ENCODE data around the gene PRR29. TPM values are rescaled to one million over a fixed set of nuclear protein-coding genes. Genes with fewer than 3 reads are reported as not detected.

The PRR29 gene
- total RNA-seq, 1 experiment from 2014 or later = 0.85 TPM

DNA sequence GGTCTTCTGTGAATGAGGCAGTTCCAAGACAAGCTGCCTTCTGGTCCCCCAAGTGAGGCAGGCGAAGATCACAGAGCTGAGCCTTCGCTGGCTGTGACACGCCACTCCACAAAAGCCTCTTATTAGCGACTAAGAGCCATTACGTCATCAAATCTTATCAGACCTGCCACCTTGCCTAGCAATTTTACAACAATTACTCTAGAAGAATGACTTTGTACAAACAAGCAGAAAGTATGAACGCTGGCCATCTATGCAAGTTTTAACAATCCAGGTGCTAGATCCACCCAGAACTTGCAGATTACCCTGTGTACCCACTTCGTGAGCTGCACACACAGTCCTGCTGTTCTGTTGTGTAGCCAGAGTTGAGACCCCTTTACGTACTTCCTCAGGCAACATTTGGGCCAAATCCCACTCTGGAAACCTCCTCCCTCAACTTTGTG, 26.1 kb downstream of the PRR29 start:
- Mint-ChIP-seq H3K36me3 (no peaks in the 10 kb centered on the region), H3K27ac (no peak overlapping the region), H3K9me3 (no peaks in the 10 kb centered on the region), H3K4me1 (peaks cover 8% of the 10 kb centered on the region), H3K4me3 (no peak overlapping the region), H3K27me3 (ENCODE audit: low read depth) (peaks cover 13% of the 10 kb centered on the region)
- ChIA-PET POLR2A (no interaction called here), CTCF (interaction anchor here (0.9 to 9.4 kb wide), 9 partner anchors 12 to 112 kb away, joined by 5 to 380 read pairs (median 30); partner anchors contain the start of genes CSHL1, ERN1 and GH1)
- no peak for DNase-seq (ENCODE audit: low spot score)
- ATAC-seq = no peak
- TF ChIP-seq, protein P1, sequence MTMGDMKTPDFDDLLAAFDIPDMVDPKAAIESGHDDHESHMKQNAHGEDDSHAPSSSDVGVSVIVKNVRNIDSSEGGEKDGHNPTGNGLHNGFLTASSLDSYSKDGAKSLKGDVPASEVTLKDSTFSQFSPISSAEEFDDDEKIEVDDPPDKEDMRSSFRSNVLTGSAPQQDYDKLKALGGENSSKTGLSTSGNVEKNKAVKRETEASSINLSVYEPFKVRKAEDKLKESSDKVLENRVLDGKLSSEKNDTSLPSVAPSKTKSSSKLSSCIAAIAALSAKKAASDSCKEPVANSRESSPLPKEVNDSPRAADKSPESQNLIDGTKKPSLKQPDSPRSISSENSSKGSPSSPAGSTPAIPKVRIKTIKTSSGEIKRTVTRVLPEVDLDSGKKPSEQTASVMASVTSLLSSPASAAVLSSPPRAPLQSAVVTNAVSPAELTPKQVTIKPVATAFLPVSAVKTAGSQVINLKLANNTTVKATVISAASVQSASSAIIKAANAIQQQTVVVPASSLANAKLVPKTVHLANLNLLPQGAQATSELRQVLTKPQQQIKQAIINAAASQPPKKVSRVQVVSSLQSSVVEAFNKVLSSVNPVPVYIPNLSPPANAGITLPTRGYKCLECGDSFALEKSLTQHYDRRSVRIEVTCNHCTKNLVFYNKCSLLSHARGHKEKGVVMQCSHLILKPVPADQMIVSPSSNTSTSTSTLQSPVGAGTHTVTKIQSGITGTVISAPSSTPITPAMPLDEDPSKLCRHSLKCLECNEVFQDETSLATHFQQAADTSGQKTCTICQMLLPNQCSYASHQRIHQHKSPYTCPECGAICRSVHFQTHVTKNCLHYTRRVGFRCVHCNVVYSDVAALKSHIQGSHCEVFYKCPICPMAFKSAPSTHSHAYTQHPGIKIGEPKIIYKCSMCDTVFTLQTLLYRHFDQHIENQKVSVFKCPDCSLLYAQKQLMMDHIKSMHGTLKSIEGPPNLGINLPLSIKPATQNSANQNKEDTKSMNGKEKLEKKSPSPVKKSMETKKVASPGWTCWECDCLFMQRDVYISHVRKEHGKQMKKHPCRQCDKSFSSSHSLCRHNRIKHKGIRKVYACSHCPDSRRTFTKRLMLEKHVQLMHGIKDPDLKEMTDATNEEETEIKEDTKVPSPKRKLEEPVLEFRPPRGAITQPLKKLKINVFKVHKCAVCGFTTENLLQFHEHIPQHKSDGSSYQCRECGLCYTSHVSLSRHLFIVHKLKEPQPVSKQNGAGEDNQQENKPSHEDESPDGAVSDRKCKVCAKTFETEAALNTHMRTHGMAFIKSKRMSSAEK (CRISPR knock-in tag; IDR thresholded peaks at IDR 0.05; ENCODE audit: borderline replicate concordance) = no peak
- TF ChIP-seq NFE2L1 (CRISPR knock-in tag; IDR thresholded peaks at IDR 0.05) = no peak
- no peak for TF ChIP-seq RELA (CRISPR knock-in tag; IDR thresholded peaks at IDR 0.05; ENCODE audit: borderline replicate concordance)
- no peak for TF ChIP-seq EMX1 (CRISPR knock-in tag; IDR thresholded peaks at IDR 0.05)
- TF ChIP-seq, protein P2, sequence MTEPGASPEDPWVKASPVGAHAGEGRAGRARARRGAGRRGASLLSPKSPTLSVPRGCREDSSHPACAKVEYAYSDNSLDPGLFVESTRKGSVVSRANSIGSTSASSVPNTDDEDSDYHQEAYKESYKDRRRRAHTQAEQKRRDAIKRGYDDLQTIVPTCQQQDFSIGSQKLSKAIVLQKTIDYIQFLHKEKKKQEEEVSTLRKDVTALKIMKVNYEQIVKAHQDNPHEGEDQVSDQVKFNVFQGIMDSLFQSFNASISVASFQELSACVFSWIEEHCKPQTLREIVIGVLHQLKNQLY (CRISPR knock-in tag; IDR thresholded peaks at IDR 0.05) = no peak
- TF ChIP-seq, protein P3, sequence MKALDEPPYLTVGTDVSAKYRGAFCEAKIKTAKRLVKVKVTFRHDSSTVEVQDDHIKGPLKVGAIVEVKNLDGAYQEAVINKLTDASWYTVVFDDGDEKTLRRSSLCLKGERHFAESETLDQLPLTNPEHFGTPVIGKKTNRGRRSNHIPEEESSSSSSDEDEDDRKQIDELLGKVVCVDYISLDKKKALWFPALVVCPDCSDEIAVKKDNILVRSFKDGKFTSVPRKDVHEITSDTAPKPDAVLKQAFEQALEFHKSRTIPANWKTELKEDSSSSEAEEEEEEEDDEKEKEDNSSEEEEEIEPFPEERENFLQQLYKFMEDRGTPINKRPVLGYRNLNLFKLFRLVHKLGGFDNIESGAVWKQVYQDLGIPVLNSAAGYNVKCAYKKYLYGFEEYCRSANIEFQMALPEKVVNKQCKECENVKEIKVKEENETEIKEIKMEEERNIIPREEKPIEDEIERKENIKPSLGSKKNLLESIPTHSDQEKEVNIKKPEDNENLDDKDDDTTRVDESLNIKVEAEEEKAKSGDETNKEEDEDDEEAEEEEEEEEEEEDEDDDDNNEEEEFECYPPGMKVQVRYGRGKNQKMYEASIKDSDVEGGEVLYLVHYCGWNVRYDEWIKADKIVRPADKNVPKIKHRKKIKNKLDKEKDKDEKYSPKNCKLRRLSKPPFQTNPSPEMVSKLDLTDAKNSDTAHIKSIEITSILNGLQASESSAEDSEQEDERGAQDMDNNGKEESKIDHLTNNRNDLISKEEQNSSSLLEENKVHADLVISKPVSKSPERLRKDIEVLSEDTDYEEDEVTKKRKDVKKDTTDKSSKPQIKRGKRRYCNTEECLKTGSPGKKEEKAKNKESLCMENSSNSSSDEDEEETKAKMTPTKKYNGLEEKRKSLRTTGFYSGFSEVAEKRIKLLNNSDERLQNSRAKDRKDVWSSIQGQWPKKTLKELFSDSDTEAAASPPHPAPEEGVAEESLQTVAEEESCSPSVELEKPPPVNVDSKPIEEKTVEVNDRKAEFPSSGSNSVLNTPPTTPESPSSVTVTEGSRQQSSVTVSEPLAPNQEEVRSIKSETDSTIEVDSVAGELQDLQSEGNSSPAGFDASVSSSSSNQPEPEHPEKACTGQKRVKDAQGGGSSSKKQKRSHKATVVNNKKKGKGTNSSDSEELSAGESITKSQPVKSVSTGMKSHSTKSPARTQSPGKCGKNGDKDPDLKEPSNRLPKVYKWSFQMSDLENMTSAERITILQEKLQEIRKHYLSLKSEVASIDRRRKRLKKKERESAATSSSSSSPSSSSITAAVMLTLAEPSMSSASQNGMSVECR (CRISPR knock-in tag; IDR thresholded peaks at IDR 0.05; ENCODE audit: borderline replicate concordance) = no peak
- TF ChIP-seq, protein P4, sequence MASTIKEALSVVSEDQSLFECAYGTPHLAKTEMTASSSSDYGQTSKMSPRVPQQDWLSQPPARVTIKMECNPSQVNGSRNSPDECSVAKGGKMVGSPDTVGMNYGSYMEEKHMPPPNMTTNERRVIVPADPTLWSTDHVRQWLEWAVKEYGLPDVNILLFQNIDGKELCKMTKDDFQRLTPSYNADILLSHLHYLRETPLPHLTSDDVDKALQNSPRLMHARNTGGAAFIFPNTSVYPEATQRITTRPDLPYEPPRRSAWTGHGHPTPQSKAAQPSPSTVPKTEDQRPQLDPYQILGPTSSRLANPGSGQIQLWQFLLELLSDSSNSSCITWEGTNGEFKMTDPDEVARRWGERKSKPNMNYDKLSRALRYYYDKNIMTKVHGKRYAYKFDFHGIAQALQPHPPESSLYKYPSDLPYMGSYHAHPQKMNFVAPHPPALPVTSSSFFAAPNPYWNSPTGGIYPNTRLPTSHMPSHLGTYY (CRISPR knock-in tag; IDR thresholded peaks at IDR 0.05) = no peak
- no peak for TF ChIP-seq ELF4 (CRISPR knock-in tag; IDR thresholded peaks at IDR 0.05; ENCODE audit: low read depth)
- no peak for TF ChIP-seq SP1 (CRISPR knock-in tag; conservative IDR thresholded peaks at IDR 0.05)

DNA sequence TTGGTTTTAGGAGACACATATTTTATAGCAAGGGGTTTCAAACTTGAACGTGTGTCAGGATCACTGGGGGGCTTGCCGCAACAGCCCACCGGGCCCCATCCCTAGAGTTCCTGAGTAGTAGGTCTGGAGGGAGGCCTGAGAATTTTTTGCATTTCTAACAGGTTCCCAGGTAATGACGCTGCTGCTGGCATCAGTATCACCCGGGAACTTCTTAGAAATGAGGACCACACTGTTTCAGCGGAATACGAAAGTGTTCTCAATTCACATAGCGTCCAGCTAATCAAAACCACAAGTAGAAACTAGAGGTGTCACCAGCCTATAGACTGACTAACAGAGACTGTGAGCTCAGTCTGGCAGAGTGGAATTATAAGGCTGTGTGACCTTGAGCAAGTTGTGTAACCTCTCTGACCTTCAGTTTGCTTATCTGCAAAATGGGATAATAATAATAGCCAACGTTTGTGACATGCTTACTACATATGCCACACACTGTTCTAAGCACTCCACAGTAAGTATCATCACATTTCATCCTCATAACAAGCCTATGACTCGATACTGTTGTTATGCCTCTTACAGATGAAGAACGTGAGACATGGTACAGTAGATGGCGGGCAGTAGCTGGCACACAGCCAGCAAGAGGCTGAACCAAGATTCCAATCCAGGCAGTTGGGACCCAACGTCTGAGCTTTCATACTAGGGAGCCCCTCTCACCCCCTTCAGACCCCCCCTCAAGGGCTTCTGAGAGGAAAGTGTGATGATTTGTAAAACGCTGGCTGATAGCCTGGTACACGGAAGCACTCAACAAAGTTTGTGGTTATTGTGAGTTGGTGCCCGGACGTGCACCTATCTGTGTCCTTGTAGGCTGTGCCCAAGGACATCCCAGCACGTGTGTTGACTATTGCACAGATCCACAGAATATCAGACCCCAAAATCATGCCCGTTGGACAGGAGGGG, 26.9 kb downstream of the PRR29 start:
- ATAC-seq = no peak
- Mint-ChIP-seq H3K4me1 (peaks cover 5% of the 10 kb centered on the region), H3K36me3 (no peaks in the 10 kb centered on the region), H3K27ac (no peak overlapping the region), H3K9me3 (no peaks in the 10 kb centered on the region), H3K4me3 (no peak overlapping the region), H3K27me3 (ENCODE audit: low read depth) (peaks cover 13% of the 10 kb centered on the region)
- CTCF ChIA-PET = interaction anchor here (0.5 to 9.4 kb wide), 62 partner anchors 8 to 779 kb away, joined by 3 to 380 read pairs (median 5); partner anchors contain the start of genes CD79B, CSHL1, ERN1 and GH1
- no peak for DNase-seq (ENCODE audit: low spot score)
- POLR2A ChIA-PET = interaction anchor here (1.1 to 1.2 kb wide), 2 partner anchors 105 to 108 kb away, joined by 4 read pairs; partner anchors contain the start of gene ERN1
- TF ChIP-seq, protein P5, sequence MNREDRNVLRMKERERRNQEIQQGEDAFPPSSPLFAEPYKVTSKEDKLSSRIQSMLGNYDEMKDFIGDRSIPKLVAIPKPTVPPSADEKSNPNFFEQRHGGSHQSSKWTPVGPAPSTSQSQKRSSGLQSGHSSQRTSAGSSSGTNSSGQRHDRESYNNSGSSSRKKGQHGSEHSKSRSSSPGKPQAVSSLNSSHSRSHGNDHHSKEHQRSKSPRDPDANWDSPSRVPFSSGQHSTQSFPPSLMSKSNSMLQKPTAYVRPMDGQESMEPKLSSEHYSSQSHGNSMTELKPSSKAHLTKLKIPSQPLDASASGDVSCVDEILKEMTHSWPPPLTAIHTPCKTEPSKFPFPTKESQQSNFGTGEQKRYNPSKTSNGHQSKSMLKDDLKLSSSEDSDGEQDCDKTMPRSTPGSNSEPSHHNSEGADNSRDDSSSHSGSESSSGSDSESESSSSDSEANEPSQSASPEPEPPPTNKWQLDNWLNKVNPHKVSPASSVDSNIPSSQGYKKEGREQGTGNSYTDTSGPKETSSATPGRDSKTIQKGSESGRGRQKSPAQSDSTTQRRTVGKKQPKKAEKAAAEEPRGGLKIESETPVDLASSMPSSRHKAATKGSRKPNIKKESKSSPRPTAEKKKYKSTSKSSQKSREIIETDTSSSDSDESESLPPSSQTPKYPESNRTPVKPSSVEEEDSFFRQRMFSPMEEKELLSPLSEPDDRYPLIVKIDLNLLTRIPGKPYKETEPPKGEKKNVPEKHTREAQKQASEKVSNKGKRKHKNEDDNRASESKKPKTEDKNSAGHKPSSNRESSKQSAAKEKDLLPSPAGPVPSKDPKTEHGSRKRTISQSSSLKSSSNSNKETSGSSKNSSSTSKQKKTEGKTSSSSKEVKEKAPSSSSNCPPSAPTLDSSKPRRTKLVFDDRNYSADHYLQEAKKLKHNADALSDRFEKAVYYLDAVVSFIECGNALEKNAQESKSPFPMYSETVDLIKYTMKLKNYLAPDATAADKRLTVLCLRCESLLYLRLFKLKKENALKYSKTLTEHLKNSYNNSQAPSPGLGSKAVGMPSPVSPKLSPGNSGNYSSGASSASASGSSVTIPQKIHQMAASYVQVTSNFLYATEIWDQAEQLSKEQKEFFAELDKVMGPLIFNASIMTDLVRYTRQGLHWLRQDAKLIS (CRISPR knock-in tag; IDR thresholded peaks at IDR 0.05; ENCODE audit: borderline replicate concordance) = no peak
- no peak for TF ChIP-seq NR3C1 (CRISPR knock-in tag; conservative IDR thresholded peaks at IDR 0.05; ENCODE audit: low read depth)
- no peak for TF ChIP-seq CREB1 (CRISPR knock-in tag; IDR thresholded peaks at IDR 0.05)
- TF ChIP-seq, protein P6, sequence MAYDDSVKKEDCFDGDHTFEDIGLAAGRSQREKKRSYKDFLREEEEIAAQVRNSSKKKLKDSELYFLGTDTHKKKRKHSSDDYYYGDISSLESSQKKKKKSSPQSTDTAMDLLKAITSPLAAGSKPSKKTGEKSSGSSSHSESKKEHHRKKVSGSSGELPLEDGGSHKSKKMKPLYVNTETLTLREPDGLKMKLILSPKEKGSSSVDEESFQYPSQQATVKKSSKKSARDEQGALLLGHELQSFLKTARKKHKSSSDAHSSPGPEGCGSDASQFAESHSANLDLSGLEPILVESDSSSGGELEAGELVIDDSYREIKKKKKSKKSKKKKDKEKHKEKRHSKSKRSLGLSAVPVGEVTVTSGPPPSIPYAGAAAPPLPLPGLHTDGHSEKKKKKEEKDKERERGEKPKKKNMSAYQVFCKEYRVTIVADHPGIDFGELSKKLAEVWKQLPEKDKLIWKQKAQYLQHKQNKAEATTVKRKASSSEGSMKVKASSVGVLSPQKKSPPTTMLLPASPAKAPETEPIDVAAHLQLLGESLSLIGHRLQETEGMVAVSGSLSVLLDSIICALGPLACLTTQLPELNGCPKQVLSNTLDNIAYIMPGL (CRISPR knock-in tag; IDR thresholded peaks at IDR 0.05) = no peak
- TF ChIP-seq TEAD1 (CRISPR knock-in tag; IDR thresholded peaks at IDR 0.05) = no peak

All from WTC11 (cell line).